ENCODE results near the gene RBPJ. TPM values are rescaled to one million over a fixed set of nuclear protein-coding genes. Genes with fewer than 3 reads are reported as not detected.

The RBPJ gene
- total RNA-seq, 1 experiment from 2014 or later: 33.7 TPM

- ATAC-seq (no peak), DNase-seq (ENCODE audit: low read depth, low spot score) (no peak)
- H3K27ac ChIP-seq (ENCODE audit: low read length): no peak overlapping the region
- ChIA-PET POLR2A (no interaction called here), CTCF (no interaction called here)
- in situ Hi-C loops (cut with HindIII; ENCODE audit: low pct_unique_long_range_greater_than_20kb, low sequenced_read_pairs) (no loop called here), intact Hi-C loops (cut with micrococcal nuclease; ENCODE audit: unreplicated experiment) (no loop called here)
- H3K9me3 ChIP-seq (ENCODE audit: control insufficient read depth, insufficient read depth, low read depth, low read length): no peaks in the 10 kb centered on the region
- no peak for TF ChIP-seq TCF7L2 (IDR thresholded peaks at IDR 0.05; ENCODE audit: low read depth, low read length)
- TF ChIP-seq CTCF (IDR thresholded peaks at IDR 0.05): no peak
- TF ChIP-seq POLR2AphosphoS5 (IDR thresholded peaks at IDR 0.05; ENCODE audit: low read depth, low read length): no peak
- no peak for TF ChIP-seq REST (IDR thresholded peaks at IDR 0.05; ENCODE audit: insufficient read depth in 1 of 2, low read depth in 2 of 2, low read length in 1 of 2)
- no peak for TF ChIP-seq SIN3A (IDR thresholded peaks at IDR 0.05; ENCODE audit: borderline replicate concordance, insufficient read depth, low read depth, low read length)
- H3K4me3 ChIP-seq (ENCODE audit: low read depth in 2 of 2, low read length in 2 of 2): no peak overlapping the region
- no TSS peak for BruUV-seq (replicated peaks)
- H3K27me3 ChIP-seq (ENCODE audit: control insufficient read depth, insufficient read depth, low read length): no peaks in the 10 kb centered on the region
- H3K4me1 ChIP-seq (ENCODE audit: control insufficient read depth, insufficient read depth, low read length): peaks cover 11% of the 10 kb centered on the region; the same call in 1 of the 2 replicates
- no peaks in the 10 kb centered on the region for H3K36me3 ChIP-seq (ENCODE audit: control insufficient read depth, insufficient read depth, low read length)
Observed at GRCh38 chr4:26343038-26343398, 22.2 kb downstream of the RBPJ start.

- BruUV-seq (replicated peaks): no TSS peak
- POLR2A ChIA-PET: no interaction called here
Observed at GRCh38 chr4:26344901-26345564, 24.2 kb downstream of the RBPJ start.

More at GRCh38 chr4:26344901-26345564, 24.2 kb downstream of the RBPJ start:
- DNase-seq (ENCODE audit: low read depth, low spot score): no peak
- H3K27me3 ChIP-seq (ENCODE audit: control insufficient read depth, insufficient read depth, low read length): no peaks in the 10 kb centered on the region
- H3K27ac ChIP-seq (ENCODE audit: low read length): no peak overlapping the region
- H3K9me3 ChIP-seq (ENCODE audit: control insufficient read depth, insufficient read depth, low read depth, low read length): no peaks in the 10 kb centered on the region
- CTCF ChIA-PET: no interaction called here
- no peak overlapping the region for H3K4me3 ChIP-seq (ENCODE audit: low read depth in 2 of 2, low read length in 2 of 2)
- TF ChIP-seq TCF7L2 (IDR thresholded peaks at IDR 0.05; ENCODE audit: low read depth, low read length) (no peak), POLR2AphosphoS5 (IDR thresholded peaks at IDR 0.05; ENCODE audit: low read depth, low read length) (no peak), REST (IDR thresholded peaks at IDR 0.05; ENCODE audit: insufficient read depth in 1 of 2, low read depth in 2 of 2, low read length in 1 of 2) (no peak), SIN3A (IDR thresholded peaks at IDR 0.05; ENCODE audit: borderline replicate concordance, insufficient read depth, low read depth, low read length) (no peak), CTCF (IDR thresholded peaks at IDR 0.05) (no peak)
- in situ Hi-C loops (cut with HindIII; ENCODE audit: low pct_unique_long_range_greater_than_20kb, low sequenced_read_pairs) (no loop called here), intact Hi-C loops (cut with micrococcal nuclease; ENCODE audit: unreplicated experiment) (no loop called here)
- peaks cover 11% of the 10 kb centered on the region; the same call in 1 of the 2 replicates for H3K4me1 ChIP-seq (ENCODE audit: control insufficient read depth, insufficient read depth, low read length)
- H3K36me3 ChIP-seq (ENCODE audit: control insufficient read depth, insufficient read depth, low read length): no peaks in the 10 kb centered on the region
- ATAC-seq: no peak

Measured in Panc1 (cell line).